AG10803 (cell line): Measurements from ENCODE around the gene RNH1.

ENCODE experiments used
- DNase-seq: peaks from one replicate; pipeline ENCODE4 v3.0.0; 2010; ENCODE audit warnings: low read depth
- H3K4me3 ChIP-seq: 2 replicates; pipeline ENCODE4 v1.5.1; 2011; ENCODE audit warnings: mild to moderate bottlenecking, low read length, control low read depth
- CTCF ChIP-seq: conservative IDR thresholded peaks from 2 replicates; pipeline ENCODE4 v1.5.1; 2011; ENCODE audit warnings: mild to moderate bottlenecking, low read length, control low read depth, inconsistent platforms

The RNH1 gene

GRCh38 chr11:498297-499181 lies 8.5 kb downstream of the RNH1 start:
- H3K4me3 ChIP-seq = no peak overlapping the region
- no peak for TF ChIP-seq CTCF
- no peak for DNase-seq

GRCh38 chr11:497565-498296 lies 9.3 kb downstream of the RNH1 start:
- TF ChIP-seq CTCF = no peak
- no peak overlapping the region for H3K4me3 ChIP-seq
- DNase-seq = no peak

GRCh38 chr11:496834-497564 lies 10.0 kb downstream of the RNH1 start:
- DNase-seq = no peak
- TF ChIP-seq CTCF = no peak
- no peak overlapping the region for H3K4me3 ChIP-seq

GRCh38 chr11:495537-495931 lies 11.5 kb downstream of the RNH1 start:
- no peak for DNase-seq
- no peak overlapping the region for H3K4me3 ChIP-seq
- TF ChIP-seq CTCF = no peak

GRCh38 chr11:494761-495536 lies 12.1 kb downstream of the RNH1 start:
- DNase-seq = no peak
- no peak for TF ChIP-seq CTCF

GRCh38 chr11:492427-493226 lies 14.4 kb downstream of the RNH1 start:
- no peak for DNase-seq
- TF ChIP-seq CTCF = no peak
- H3K4me3 ChIP-seq = no peak overlapping the region

More at GRCh38 chr11:494761-495536, 12.1 kb downstream of the RNH1 start:
- no peak overlapping the region for H3K4me3 ChIP-seq
